COLO829 (cell line): Measurements from ENCODE around the gene LAYN.

Source experiments
- DNase-seq: peaks from one replicate; pipeline ENCODE4 v3.0.0; 2012; ENCODE audit warnings: low spot score

Gene LAYN

GRCh38 chr11:111531136-111531535 is 9.4 kb upstream of the LAYN start:
- peak; percentile 76 for DNase-seq

DNA sequence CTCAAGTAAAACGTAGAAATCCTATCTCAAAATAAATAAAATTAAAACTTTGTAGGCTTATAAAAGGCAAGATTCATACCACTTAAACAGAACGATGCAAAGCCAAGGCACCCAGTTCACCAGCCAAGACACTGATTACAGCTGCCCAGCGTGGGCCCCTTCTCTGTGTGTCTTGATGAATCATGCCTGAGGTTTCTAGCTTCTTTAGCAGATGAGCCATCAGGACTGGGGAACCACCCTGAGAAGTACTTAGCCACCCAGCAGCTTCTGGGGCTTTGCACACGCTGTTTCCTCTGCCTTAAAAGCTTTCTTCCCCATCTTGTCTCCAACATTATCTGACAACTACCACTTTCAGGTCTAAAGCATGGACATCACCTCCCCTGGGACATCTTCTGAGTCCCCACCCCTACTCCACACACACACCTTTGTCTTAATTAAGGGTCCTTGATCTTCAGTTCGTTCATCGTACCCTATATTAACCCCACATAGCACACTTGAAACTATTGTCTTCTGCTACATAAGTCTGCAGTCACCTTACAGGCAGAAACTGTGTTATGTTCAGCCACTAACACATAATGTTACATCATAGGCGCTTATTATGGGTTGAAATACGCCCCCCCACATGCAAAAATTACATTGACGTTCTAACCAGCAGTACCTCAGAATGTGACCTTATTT is 8.7 kb upstream of the LAYN start:
- DNase-seq = peak; percentile 51

DNA sequence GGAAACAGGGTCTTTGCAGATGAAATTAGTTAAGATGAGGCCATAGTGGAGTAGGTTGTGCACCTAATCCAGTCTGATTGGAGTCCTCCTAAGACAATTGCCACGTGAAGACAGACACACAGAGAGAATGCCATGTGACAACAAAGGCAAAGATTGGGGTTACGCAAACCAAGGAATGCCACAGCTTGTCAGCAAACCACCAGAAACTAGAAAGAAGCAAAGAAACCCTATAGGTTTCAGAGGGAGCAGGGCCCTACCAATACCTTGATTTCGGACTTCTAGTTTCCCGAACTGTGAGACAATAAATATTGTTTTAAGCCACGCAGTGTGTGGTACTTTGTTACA is 8.2 kb upstream of the LAYN start:
- DNase-seq = no peak

DNA sequence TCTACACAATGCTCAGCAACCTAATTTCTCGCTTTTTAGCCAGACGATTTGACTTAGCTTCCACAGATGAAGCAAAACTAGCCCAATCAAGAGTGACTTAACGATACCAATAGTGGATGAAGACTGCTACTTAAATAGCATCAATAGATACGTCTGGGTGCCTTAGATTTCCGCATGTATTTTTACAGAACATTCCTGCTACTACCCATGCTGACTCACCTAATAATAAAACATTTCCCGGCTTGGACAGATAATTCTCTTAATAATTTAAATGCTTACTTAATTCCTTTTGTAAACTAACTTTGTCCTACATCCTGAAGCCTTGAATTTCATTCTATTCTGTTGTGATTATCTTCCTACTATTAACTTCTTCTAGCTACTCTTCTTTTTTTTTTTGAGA is 5.2 kb upstream of the LAYN start:
- no peak for DNase-seq

DNA sequence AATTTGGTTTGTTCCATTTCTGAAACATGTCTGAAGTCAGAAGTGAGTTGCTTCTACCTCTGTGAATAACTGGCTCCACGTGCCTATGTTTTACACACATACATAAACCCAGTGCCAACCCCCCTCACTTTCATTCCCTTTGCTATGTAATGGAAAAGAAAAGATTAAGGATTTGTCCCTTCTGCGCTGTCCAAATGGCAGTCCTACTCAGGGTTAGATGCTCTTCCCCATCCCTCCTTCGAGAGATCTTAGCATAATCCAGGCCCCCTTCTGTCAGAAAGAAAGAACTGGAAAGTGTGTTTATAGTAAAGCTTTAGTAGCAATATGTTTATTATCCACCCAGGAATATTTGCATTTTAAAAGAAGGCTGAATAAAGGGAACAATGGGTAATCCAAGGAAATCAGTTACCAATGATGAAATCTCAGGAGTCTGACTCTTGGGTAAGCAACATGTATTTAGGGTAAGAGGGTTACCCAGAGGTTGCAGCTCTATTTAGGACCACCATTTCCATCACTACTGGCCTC is 3.1 kb upstream of the LAYN start:
- no peak for DNase-seq

GRCh38 chr11:111538407-111539114 is 2.0 kb upstream of the LAYN start:
- no peak for DNase-seq

DNA sequence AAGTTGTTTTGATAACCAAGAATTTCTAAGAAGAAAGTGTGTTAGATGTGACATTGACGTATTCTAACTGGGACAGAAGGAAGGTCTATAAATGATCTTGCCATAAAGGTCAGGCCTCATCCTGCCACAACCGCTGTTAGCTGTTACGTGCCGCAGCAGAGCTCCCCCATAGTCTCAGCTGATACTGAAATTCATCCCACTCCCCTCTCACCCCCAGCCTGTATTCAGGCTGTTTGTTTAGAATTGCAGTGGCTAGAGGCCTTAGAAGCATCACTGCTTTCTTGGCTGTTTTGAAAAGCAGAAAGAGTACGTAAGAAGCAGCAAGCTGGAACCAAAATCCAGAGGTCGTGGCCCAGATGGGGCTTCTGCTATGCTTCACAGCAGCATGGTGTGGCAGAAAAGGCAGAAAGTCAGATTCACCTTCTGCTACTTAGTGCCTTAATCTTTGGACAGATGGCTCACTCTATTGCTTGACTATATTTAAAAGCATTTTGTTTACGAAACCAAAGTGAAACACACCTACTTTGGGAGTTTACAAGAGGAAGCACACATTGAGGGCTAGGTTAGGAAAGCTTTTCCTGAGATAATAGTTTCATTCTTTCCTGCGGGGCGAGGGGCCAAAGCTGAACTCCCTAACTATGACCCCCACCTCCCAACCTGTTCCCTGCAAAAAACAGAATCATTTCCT is 950 bp upstream of the LAYN start:
- no peak for DNase-seq

GRCh38 chr11:111540937-111541253 is 375 bp downstream of the LAYN start:
- DNase-seq = no peak

DNA sequence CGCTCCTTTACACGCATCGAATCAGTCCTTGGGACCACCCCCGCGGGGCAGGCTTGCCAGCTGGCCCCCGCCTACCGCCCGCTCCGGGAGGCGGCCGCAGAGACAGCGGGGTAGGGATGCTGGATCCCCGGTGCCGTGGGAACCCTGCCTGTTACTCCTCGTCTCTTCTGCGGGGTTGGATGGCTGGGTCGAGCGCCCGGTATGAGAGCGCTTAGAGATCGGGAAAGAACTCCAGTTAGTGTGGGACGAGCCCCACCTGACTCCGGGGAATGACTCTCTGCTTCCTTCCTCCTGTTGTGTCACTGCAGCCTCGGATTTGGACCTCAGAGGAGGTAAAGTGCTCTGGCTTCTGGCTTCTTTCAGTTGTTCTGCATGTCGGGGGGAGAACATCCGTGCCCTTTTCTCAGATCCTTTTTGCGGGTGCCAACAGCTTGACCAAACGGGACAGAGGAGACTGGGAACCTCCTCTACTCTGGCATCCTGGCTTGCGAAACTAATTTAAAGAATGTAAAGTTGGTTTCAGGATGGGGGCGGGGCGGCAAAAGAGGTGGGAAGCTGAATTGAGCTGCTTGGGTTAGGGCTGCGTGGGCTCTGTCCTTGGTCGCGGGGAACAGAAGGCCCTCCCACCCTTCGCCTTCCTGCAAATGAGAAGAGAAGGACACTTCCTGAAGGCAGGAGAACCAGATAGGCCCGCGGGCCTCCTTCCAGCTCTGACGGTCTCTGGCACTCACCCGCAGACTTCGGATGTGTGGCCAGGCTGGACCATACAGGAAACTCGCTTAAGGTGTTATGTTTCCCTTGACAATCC is 938 bp downstream of the LAYN start:
- DNase-seq = no peak

DNA sequence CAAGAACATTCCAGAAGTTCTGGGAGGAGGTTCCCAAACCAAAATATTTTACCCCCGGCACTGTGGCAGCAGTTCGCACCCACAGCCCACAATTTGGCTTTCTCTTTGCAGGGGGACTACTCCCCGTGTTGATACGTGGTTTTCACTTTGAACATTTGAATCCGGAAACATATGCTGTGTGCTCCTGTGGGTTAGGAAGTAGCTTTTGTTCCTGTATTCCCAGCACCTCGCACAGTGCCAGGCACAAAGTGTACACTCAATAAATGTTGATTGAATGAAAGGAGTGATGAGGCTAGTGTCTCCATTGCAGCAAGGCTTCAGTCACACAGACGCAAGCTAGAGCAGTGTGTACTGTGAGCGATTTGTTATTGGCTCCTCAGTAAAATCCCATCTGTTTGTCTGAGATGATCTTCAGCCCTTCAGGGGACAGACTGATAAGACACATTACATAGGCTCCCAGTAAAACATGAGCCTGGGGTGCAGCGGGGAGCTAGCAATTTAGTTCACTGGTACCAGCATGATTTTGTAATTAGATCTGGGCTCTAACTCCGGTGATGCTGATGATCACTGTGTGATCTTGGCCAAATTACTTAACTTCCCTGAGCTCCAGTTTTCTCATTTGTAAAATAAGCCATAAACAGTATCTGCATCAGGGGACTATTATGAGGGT is 2.2 kb downstream of the LAYN start:
- DNase-seq = no peak

DNA sequence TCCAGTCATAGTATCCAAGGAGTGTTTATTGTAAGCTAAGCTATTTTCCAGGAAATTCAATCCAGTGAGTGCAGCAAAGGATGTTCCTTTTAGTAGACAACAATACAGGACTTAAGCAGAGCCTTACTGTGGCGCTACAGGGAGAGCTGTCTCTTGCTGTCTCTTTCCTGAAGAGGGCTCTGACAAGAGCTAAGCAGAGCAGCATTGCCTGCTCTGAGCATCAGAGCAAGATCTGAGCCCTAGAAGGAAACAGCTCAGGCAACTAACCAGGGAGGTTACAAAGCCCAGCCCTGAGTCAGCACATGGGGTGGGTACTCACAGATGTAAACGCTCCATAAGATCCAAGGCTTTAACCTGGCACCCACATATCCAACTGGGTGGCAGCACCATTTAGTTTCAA is 8.0 kb downstream of the LAYN start:
- no peak for DNase-seq

DNA sequence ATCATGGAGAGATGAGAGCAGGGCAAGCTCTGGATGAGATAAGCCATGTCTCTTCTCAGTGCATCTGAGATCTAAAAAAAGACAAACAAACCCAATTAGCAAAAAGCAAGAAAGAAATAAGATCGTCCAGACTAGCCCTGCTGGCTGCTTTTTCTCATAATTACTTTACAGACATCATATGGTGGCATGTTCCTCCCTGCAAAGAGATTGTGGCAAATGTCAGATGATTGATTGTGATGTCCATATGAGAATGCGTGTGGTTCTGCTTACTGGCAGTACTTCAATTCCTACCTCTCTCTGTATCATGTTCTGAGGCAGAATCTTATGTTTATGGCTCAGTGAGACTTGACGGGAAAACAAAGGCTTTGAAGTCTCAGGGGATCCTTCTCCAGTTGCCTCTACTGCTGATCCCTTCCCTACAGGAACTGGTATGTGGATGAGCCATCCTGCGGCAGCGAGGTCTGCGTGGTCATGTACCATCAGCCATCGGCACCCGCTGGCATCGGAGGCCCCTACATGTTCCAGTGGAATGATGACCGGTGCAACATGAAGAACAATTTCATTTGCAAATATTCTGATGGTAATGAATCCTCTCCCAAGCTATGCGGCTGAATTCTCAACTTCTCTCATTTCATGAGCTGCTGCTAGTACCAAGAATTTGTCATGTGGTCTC is 8.8 kb downstream of the LAYN start:
- DNase-seq = no peak

DNA sequence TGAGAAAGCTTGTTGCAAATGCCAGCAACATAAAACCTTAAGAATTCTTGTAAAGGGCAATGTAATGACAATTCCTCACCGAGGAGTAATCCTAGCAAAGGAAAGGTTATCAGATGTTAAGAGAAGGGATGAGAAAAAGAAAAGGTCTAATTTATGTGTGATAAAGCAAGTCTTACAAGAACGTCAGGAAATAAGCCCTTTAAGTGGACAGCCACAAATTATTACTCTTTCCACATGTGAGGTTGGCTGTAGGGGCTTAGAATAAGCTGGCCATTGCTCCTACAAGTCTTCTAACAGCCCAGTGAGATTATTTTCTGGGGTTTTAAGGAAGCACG is 9.3 kb downstream of the LAYN start:
- no peak for DNase-seq

DNA sequence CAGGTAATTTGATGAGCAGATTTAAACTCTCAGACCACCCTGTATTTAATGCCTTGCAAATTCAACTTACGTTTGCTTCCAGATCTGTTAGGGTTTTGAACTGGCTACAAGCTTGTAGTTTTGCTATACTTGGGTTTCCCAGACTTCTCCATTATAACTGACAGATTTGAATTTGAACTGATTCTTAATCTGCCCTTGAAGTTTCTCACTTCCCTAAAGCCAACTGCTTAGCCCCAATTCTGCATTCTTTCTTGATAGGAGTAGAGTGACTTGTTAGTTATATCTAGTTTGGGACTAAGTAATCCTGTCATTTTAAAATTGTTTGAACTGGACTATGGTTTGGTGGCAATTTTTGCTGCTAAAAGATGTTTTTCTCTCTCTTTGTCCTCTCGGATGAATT is 9.7 kb downstream of the LAYN start:
- no peak for DNase-seq

DNA sequence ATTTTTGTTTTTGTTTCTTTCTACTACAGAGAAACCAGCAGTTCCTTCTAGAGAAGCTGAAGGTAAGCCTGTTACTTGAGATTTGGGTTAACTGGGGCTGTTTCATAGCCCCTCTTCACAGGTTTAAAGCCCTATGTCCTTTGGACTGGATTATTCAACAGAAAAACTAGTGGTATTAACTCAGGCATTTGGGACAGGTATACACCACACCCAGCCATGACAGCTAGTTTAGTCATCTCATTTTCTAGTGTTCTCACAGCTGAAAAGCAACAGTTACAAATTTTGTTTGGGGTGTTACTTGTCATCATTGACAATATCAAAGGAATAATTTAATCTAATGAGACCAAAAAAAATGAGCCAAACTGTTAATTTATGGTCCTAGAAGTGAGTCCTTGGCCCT is 14.0 kb downstream of the LAYN start:
- no peak for DNase-seq

- DNase-seq = no peak
These were observed 14.7 kb downstream of the LAYN start for GRCh38 chr11:111555255-111555654.

DNA sequence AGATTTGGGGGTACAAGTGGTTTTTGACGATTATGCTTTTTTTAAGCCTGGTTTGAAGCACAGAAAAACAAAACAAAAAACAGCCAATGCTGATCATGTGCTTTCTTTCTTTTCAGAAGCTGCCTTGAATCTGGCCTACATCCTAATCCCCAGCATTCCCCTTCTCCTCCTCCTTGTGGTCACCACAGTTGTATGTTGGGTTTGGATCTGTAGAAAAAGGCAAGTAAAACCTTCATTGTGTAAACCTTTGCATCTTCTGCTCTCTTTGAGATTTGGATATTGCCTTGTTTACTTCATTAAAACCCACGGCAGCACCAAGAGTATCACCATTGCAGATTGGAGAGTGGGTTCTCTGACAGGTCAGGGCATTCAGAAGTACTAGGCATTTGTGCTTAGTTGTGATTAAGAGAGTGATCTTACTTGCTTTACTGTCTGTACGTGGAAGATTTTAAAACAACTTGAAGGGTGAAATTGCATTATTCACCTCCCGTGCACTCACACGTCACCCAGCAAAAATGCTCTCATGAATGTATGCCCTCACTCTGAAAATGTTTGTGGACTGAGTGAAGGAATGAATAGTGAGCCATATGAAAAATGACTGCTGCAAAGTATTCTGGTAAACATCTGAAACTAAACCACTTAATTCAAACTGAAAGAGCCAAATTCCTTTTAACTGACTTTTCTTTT is 17.0 kb downstream of the LAYN start:
- no peak for DNase-seq

DNA sequence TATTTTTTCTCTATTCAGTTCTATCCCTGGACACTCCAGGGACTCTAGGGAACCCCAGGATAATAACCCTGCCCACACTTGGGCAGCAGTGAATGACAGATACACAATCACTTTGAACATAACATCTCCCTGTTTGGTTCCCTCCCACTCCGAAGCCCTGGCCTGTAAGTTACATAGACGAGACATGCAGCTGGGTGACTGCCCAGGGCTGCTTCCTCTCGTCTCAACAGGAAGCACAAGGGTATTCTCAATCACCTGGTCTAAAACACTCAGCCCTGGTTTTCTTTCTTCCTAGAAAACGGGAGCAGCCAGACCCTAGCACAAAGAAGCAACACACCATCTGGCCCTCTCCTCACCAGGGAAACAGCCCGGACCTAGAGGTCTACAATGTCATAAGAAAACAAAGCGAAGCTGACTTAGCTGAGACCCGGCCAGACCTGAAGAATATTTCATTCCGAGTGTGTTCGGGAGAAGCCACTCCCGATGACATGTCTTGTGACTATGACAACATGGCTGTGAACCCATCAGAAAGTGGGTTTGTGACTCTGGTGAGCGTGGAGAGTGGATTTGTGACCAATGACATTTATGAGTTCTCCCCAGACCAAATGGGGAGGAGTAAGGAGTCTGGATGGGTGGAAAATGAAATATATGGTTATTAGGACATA is 19.4 kb downstream of the LAYN start:
- no peak for DNase-seq

DNA sequence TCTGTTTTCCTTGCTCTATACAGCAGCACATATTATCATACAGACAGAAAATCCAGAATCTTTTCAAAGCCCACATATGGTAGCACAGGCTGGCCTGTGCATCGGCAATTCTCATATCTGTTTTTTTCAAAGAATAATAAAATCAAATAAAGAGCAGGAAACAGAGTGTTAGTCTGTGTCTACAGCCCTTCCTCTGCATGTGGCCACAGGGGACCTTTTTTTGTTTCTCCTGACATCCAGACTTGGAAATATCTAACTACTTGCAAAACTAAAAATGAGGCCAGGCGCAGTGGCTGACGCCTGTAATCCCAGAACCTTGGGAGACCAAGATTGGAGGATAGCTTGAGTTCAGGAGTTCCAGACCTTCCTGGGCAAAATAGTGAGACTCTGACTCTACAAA is 20.3 kb downstream of the LAYN start:
- no peak for DNase-seq

DNA sequence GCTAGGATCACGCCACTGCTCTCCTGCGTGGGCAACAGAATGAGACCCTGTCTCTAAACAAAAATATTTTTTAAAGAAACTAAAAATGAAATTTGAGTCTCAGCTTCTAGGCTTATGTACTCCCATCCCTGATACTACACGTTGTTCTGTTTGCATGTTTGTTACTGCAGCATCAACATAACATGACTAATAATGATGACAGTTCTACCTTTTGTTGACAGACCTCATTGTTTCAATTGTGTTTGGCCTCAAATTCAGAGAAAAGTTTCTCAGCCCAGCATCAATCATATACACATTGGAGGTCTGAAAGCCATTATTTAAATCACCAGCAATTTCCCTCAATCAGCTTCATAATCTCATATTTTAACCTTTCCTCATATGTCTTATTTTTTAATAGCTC is 20.8 kb downstream of the LAYN start:
- DNase-seq = no peak
